ENCODE results near the gene CALB2. TPM values are rescaled to one million over a fixed set of nuclear protein-coding genes. Genes with fewer than 3 reads are reported as not detected.

The CALB2 gene
- total RNA-seq, 2 donors from 2014 or later: 4.4 to 6.6 TPM

Other genes starting within 250 kb of the CALB2 start
- 1 to 10 TPM in 1 of 2 donors, under 1 TPM in 1; 0.67 to 1.9 TPM for gene HYDIN, start 128.0 kb upstream of the CALB2 start, total RNA-seq
- gene CMTR2, start 69.3 kb upstream of the CALB2 start, total RNA-seq: 10 to 100 TPM; 17.7 to 21.8 TPM
- not detected for gene TLE7, start 83.3 kb downstream of the CALB2 start, total RNA-seq
- gene ZNF23, start 103.5 kb downstream of the CALB2 start, total RNA-seq: 1 to 10 TPM; 6.4 to 7.2 TPM
- 1 to 10 TPM; 8.3 to 9.8 TPM for gene ZNF19, start 130.6 kb downstream of the CALB2 start, total RNA-seq
- gene CHST4, start 167.7 kb downstream of the CALB2 start, total RNA-seq: not detected
- 1 to 10 TPM in 1 of 2 donors, under 1 TPM in 1; 0.67 to 2.1 TPM for gene TAT, start 218.4 kb downstream of the CALB2 start, total RNA-seq